Measurements from ENCODE around the gene TTC3.

TTC3 gene

DNA sequence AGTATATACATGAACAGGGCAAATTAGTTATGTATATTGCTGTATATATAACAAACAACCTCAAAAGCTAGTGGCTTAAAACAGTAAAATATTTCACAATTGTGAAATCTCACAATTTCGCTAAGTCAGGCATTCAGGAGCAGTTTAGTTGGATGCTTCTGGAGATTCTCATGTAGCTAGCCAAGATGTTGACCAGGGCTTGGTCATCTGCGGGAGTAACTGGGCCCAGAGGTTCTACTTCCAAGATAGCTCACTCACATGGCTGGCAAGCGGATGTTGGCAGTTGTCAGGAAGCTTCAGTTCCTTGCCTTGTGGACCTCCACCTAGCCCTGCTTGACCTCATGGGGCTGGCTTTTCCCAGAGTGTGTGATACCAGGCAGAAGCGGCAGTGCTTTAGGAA, 95.6 kb downstream of the TTC3 start:
- no peak overlapping the region for H3K27ac ChIP-seq (ENCODE audit: low read length)
- no peaks in the 10 kb centered on the region for H4K20me1 ChIP-seq (ENCODE audit: insufficient read depth, low read length)
- H3K4me3 ChIP-seq (ENCODE audit: low read length) = no peak overlapping the region
- H3K9ac ChIP-seq (ENCODE audit: low read length) = no peak overlapping the region
- H2AFZ ChIP-seq (ENCODE audit: low read depth, low read length) = no peak overlapping the region
- H3K9me3 ChIP-seq (ENCODE audit: insufficient read depth, low read length) = no peaks in the 10 kb centered on the region
- H3K4me1 ChIP-seq (ENCODE audit: low read length) = peaks cover 12% of the 10 kb centered on the region
- H3K4me2 ChIP-seq (ENCODE audit: low read length) = no peak overlapping the region
- no peaks in the 10 kb centered on the region for H3K79me2 ChIP-seq (ENCODE audit: low read length)
- H3K36me3 ChIP-seq (replicated peaks; ENCODE audit: low read depth, low read length) = peaks cover 15% of the 10 kb centered on the region
- no peaks in the 10 kb centered on the region for H3K27me3 ChIP-seq (ENCODE audit: low read depth, low read length)
- no peak for TF ChIP-seq EZH2phosphoT487 (IDR thresholded peaks at IDR 0.05; ENCODE audit: low read depth)
- TF ChIP-seq, protein P1, sequence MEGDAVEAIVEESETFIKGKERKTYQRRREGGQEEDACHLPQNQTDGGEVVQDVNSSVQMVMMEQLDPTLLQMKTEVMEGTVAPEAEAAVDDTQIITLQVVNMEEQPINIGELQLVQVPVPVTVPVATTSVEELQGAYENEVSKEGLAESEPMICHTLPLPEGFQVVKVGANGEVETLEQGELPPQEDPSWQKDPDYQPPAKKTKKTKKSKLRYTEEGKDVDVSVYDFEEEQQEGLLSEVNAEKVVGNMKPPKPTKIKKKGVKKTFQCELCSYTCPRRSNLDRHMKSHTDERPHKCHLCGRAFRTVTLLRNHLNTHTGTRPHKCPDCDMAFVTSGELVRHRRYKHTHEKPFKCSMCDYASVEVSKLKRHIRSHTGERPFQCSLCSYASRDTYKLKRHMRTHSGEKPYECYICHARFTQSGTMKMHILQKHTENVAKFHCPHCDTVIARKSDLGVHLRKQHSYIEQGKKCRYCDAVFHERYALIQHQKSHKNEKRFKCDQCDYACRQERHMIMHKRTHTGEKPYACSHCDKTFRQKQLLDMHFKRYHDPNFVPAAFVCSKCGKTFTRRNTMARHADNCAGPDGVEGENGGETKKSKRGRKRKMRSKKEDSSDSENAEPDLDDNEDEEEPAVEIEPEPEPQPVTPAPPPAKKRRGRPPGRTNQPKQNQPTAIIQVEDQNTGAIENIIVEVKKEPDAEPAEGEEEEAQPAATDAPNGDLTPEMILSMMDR (IDR thresholded peaks at IDR 0.05; ENCODE audit: low read depth, low read length) = no peak

DNA sequence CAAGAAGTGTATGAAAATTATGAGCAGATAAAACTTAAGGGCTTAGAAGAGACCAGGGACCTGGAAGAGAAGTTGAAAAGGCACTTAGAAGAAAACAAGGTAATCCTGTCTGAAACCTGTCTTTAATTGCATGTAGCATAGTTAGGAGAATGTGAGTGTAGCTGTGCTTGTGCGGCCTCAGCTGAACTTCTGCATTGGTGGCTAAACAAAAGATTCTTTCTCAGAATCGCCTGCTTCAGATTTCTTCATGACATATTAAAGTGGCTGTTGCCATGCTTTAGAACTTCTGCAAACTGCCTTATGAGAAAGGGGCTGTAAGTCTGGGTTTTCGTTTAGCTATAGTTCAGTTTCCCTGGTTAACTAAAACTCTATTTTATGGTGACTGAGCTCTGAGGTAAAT, 99.6 kb downstream of the TTC3 start:
- Histone ChIP-seq H3K79me2 (ENCODE audit: low read length) (no peaks in the 10 kb centered on the region), H3K36me3 (replicated peaks; ENCODE audit: low read depth, low read length) (peaks cover 19% of the 10 kb centered on the region), H4K20me1 (ENCODE audit: insufficient read depth, low read length) (no peaks in the 10 kb centered on the region), H3K9me3 (ENCODE audit: insufficient read depth, low read length) (no peaks in the 10 kb centered on the region), H3K9ac (ENCODE audit: low read length) (no peak overlapping the region), H3K4me3 (ENCODE audit: low read length) (no peak overlapping the region), H2AFZ (ENCODE audit: low read depth, low read length) (no peak overlapping the region), H3K4me1 (ENCODE audit: low read length) (no peaks in the 10 kb centered on the region), H3K27me3 (ENCODE audit: low read depth, low read length) (no peaks in the 10 kb centered on the region), H3K27ac (ENCODE audit: low read length) (no peak overlapping the region), H3K4me2 (ENCODE audit: low read length) (no peak overlapping the region)
- TF ChIP-seq EZH2phosphoT487 (IDR thresholded peaks at IDR 0.05; ENCODE audit: low read depth) = no peak
- TF ChIP-seq, protein P1 (IDR thresholded peaks at IDR 0.05; ENCODE audit: low read depth, low read length) = no peak

DNA sequence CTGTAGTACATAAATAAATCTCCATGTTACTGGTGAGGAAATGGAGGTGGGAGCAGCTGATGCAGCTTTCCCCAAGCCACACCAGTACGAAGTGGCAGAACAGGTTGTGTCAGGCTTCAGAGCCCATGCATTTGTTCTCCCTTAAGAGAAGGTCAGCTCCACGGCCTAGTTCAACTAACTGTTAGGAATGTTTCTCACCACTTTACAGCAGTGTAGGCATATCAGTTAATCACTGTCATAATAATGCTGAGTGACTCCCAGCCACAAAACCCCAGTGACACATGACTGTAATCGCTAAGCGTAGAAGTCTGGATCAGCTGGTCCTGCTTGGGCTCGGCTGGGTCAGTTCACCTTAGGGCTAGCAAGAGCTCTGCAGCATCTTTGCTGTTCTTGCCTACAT, 103.7 kb downstream of the TTC3 start:
- Histone ChIP-seq H3K4me3 (ENCODE audit: low read length) (no peak overlapping the region), H3K36me3 (replicated peaks; ENCODE audit: low read depth, low read length) (peaks cover 28% of the 10 kb centered on the region), H3K4me1 (ENCODE audit: low read length) (no peaks in the 10 kb centered on the region), H3K79me2 (ENCODE audit: low read length) (no peaks in the 10 kb centered on the region), H3K27me3 (ENCODE audit: low read depth, low read length) (no peaks in the 10 kb centered on the region), H4K20me1 (ENCODE audit: insufficient read depth, low read length) (no peaks in the 10 kb centered on the region), H3K4me2 (ENCODE audit: low read length) (no peak overlapping the region), H3K9ac (ENCODE audit: low read length) (no peak overlapping the region), H2AFZ (ENCODE audit: low read depth, low read length) (no peak overlapping the region), H3K27ac (ENCODE audit: low read length) (no peak overlapping the region), H3K9me3 (ENCODE audit: insufficient read depth, low read length) (no peaks in the 10 kb centered on the region)
- TF ChIP-seq, protein P1 (IDR thresholded peaks at IDR 0.05; ENCODE audit: low read depth, low read length) = no peak
- TF ChIP-seq EZH2phosphoT487 (IDR thresholded peaks at IDR 0.05; ENCODE audit: low read depth) = no peak

DNA sequence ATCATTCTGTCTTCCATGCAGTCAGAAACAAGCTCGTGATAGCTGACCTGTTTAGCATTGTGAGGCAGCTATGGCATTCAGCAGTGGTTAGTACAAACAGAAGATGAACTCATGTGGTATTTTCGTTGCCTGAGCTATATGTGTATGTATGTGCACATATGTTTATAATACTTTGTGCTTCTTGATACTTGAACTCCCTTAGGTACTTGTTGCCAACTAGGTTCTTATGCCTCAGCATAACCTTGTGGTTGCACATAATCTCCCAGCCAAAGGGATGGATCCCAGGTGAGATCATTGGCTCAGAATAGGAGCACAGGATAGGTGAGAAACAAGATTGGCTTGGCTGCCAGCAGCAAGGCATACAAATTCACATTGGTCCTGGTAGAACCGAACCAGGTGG, 108.0 kb downstream of the TTC3 start:
- Histone ChIP-seq H3K9ac (ENCODE audit: low read length) (no peak overlapping the region), H4K20me1 (ENCODE audit: insufficient read depth, low read length) (no peaks in the 10 kb centered on the region), H3K36me3 (replicated peaks; ENCODE audit: low read depth, low read length) (peaks cover 25% of the 10 kb centered on the region), H3K4me1 (ENCODE audit: low read length) (peaks cover 7% of the 10 kb centered on the region; the same call in 1 of the 2 replicates), H2AFZ (ENCODE audit: low read depth, low read length) (no peak overlapping the region), H3K9me3 (ENCODE audit: insufficient read depth, low read length) (no peaks in the 10 kb centered on the region), H3K27me3 (ENCODE audit: low read depth, low read length) (no peaks in the 10 kb centered on the region), H3K79me2 (ENCODE audit: low read length) (no peaks in the 10 kb centered on the region), H3K4me2 (ENCODE audit: low read length) (no peak overlapping the region), H3K27ac (ENCODE audit: low read length) (no peak overlapping the region), H3K4me3 (ENCODE audit: low read length) (no peak overlapping the region)
- TF ChIP-seq, protein P1 (IDR thresholded peaks at IDR 0.05; ENCODE audit: low read depth, low read length) = no peak
- TF ChIP-seq EZH2phosphoT487 (IDR thresholded peaks at IDR 0.05; ENCODE audit: low read depth) = no peak
